OCI-LY7 (cell line): ENCODE data around the gene GLIPR1.

Experiments used
- CTCF ChIP-seq: fragments of 200-600 bp; sonication (generic); conservative IDR thresholded peaks from 2 replicates; pipeline ENCODE4 v1.5.1; 2014; ENCODE audit warnings: mild to moderate bottlenecking, antibody characterized with exemption, low read length, moderate library complexity, mixed read lengths
- EZH2phosphoT487 ChIP-seq: fragments of 200-600 bp; sonication (generic); IDR thresholded peaks from 2 replicates; pipeline ENCODE4 v1.6.1; 2018; ENCODE audit warnings: low read depth, borderline replicate concordance, mild to moderate bottlenecking, mixed run types, antibody characterized with exemption, low read length, moderate library complexity, mixed read lengths

GRCh38 chr12:75481013-75481705 lies 604 bp downstream of the GLIPR1 start:
- no peak for TF ChIP-seq CTCF
- no peak for TF ChIP-seq EZH2phosphoT487
